SK-N-SH (cell line): ENCODE results near the gene TACSTD2. TPM values are rescaled to one million over a fixed set of nuclear protein-coding genes. Genes with fewer than 3 reads are reported as not detected.

Experiments
- CTCF ChIA-PET: fragments of 300-600, 350-600 bp; formaldehyde crosslinking; extraction: SDS; loops from one replicate; lab custom pipeline; 2021; lab: Yijun Ruan, JAX
- POLR2A ChIA-PET: fragments of 350-600 bp; sonication (Branson Sonifier 250); formaldehyde crosslinking; extraction: SDS; loops from one replicate; lab custom pipeline; 2020; ENCODE audit warnings: antibody characterized with exemption, inconsistent platforms; lab: Yijun Ruan, JAX
- DNase-seq: peaks from one replicate; pipeline ENCODE4 v3.0.0; 2012
- H2AFZ ChIP-seq: fragments of 200-600 bp; sonication (generic); 2 replicates; pipeline ENCODE4 v1.8.1; 2016; ENCODE audit warnings: antibody characterized with exemption, mild to moderate bottlenecking, low read depth
- H3F3A ChIP-seq: fragments of 200-600 bp; sonication (generic); replicated peaks from 2 replicates; pipeline ENCODE3; 2016; ENCODE audit warnings: antibody characterized with exemption, mild to moderate bottlenecking; ENCODE audit not compliant: insufficient read depth
- H3K27ac ChIP-seq, 2 experiments: fragments of 200-500 bp in 1 of 2; fragments of 200-600 bp in 1 of 2; sonication (Bioruptor generic) in 1 of 2; sonication (generic), shearing (Covaris generic) in 1 of 2; 2 replicates each; pipeline versions ENCODE4 v1.5.1 to v1.6.1; 2014 to 2016; ENCODE audit warnings: low read depth in 2 of 2, inconsistent platforms in 1 of 2, low read length in 1 of 2, mild to moderate bottlenecking in 1 of 2, mixed read lengths in 1 of 2
- H3K27me3 ChIP-seq: fragments of 200-600 bp; sonication (generic), shearing (Covaris generic); 2 replicates; pipeline ENCODE4 v1.6.1; 2016; ENCODE audit warnings: mixed run types; ENCODE audit not compliant: insufficient read depth
- H3K36me3 ChIP-seq, 2 experiments: fragments of 200-500 bp in 1 of 2; fragments of 200-600 bp in 1 of 2; sonication (Bioruptor generic) in 1 of 2; sonication (generic) in 1 of 2; replicated peaks in 1 of 2; 2 replicates each; pipeline versions ENCODE3 to v1.5.1; 2014 to 2016; ENCODE audit warnings: low read length in 1 of 2, mild to moderate bottlenecking in 1 of 2; ENCODE audit not compliant: insufficient read depth in 2 of 2, control insufficient read depth in 1 of 2
- H3K4me1 ChIP-seq, 2 experiments: fragments of 200-500 bp in 1 of 2; fragments of 200-600 bp in 1 of 2; sonication (Bioruptor generic) in 1 of 2; sonication (generic), shearing (Covaris generic) in 1 of 2; 2 replicates each; pipeline versions ENCODE4 v1.5.1 to v1.6.1; 2014 to 2016; ENCODE audit warnings: low read depth in 1 of 2, low read length in 1 of 2, mixed run types in 1 of 2; ENCODE audit not compliant: insufficient read depth in 2 of 2, control insufficient read depth in 1 of 2
- H3K4me2 ChIP-seq: fragments of 200-600 bp; sonication (generic), shearing (Covaris generic); 2 replicates; pipeline ENCODE4 v1.6.1; 2017; ENCODE audit warnings: mixed run types
- H3K4me3 ChIP-seq, 2 experiments: fragments of 200-500 bp in 1 of 2; fragments of 200-600 bp in 1 of 2; sonication (Bioruptor generic) in 1 of 2; sonication (generic), shearing (Covaris generic) in 1 of 2; 2 replicates each; pipeline versions ENCODE4 v1.5.1 to v1.8.1; 2014 to 2016; ENCODE audit warnings: low read depth in 2 of 2, inconsistent platforms in 1 of 2, low read length in 1 of 2, mild to moderate bottlenecking in 1 of 2, mixed read lengths in 1 of 2, moderate library complexity in 1 of 2
- H3K79me2 ChIP-seq: fragments of 200-600 bp; sonication (generic); 2 replicates; pipeline ENCODE4 v1.8.1; 2017; ENCODE audit warnings: mild to moderate bottlenecking; ENCODE audit not compliant: insufficient read depth
- H3K9ac ChIP-seq: fragments of 200-600 bp; sonication (generic); 2 replicates; pipeline ENCODE4 v1.6.1; 2017; ENCODE audit warnings: mixed run types
- H3K9me2 ChIP-seq: fragments of 200-600 bp; sonication (generic); 2 replicates; pipeline ENCODE4 v1.6.1; 2017; ENCODE audit warnings: mixed run types
- H3K9me3 ChIP-seq: fragments of 200-600 bp; sonication (generic); 2 replicates; pipeline ENCODE4 v1.6.1; 2017; ENCODE audit warnings: mixed run types, mild to moderate bottlenecking, moderate library complexity
- H4K20me1 ChIP-seq: fragments of 200-600 bp; sonication (generic); 2 replicates; pipeline ENCODE4 v1.6.1; 2017; ENCODE audit warnings: mild to moderate bottlenecking, mixed run types; ENCODE audit not compliant: insufficient read depth
- ELF1 ChIP-seq: IDR thresholded peaks from 2 replicates; pipeline ENCODE4 v1.4.0; 2012
- EZH2phosphoT487 ChIP-seq: fragments of 200-600 bp; sonication (generic); IDR thresholded peaks from 2 replicates; pipeline ENCODE4 v1.6.1; 2017; ENCODE audit warnings: low read depth, mixed run types, mild to moderate bottlenecking, antibody characterized with exemption, moderate library complexity, borderline replicate concordance
- FOSL2 ChIP-seq: IDR thresholded peaks from 2 replicates; pipeline ENCODE4 v1.4.0; 2012; ENCODE audit warnings: low read depth, mild to moderate bottlenecking, moderate library complexity, borderline replicate concordance
- FOXJ3 ChIP-seq: sonication (generic); formaldehyde crosslinking; IDR thresholded peaks from 2 replicates; pipeline ENCODE4 v1.5.1; 2020; ENCODE audit warnings: mild to moderate bottlenecking, missing genetic modification reagents
- FOXM1 ChIP-seq: IDR thresholded peaks from 2 replicates; pipeline ENCODE4 v1.4.0; 2012; ENCODE audit warnings: low read depth, mild to moderate bottlenecking
- GABPA ChIP-seq: IDR thresholded peaks from 2 replicates; pipeline ENCODE4 v1.4.0; 2012; ENCODE audit warnings: low read depth, mild to moderate bottlenecking
- JUND ChIP-seq: IDR thresholded peaks from 2 replicates; pipeline ENCODE4 v1.4.0; 2012
- MEF2A ChIP-seq: IDR thresholded peaks from 2 replicates; pipeline ENCODE4 v1.4.0; 2012; ENCODE audit warnings: low read depth, borderline replicate concordance
- MXI1 ChIP-seq: IDR thresholded peaks from 2 replicates; pipeline ENCODE4 v1.6.1; 2012; ENCODE audit warnings: mild to moderate bottlenecking, low read depth, low read length, improper control_type of control experiment
- NRF1 ChIP-seq: IDR thresholded peaks from 2 replicates; pipeline ENCODE4 v1.6.1; 2012; ENCODE audit warnings: low read depth, mild to moderate bottlenecking, low read length
- RAD21 ChIP-seq: IDR thresholded peaks from 2 replicates; pipeline ENCODE4 v1.6.1; 2012; ENCODE audit warnings: mild to moderate bottlenecking, low read length
- RCOR1 ChIP-seq: fragments of 150-350 bp; IDR thresholded peaks from 2 replicates; pipeline ENCODE4 v1.6.1; 2017; ENCODE audit warnings: antibody characterized with exemption, low read length
- RFX5 ChIP-seq: IDR thresholded peaks from 2 replicates; pipeline ENCODE4 v1.6.1; 2012; ENCODE audit warnings: mild to moderate bottlenecking, improper control_type of control experiment, low read length
- RXRA ChIP-seq: IDR thresholded peaks from 2 replicates; pipeline ENCODE4 v1.4.0; 2012; ENCODE audit warnings: low read depth, mild to moderate bottlenecking, borderline replicate concordance
- SIN3A ChIP-seq: IDR thresholded peaks from 2 replicates; pipeline ENCODE4 v1.6.1; 2012; ENCODE audit warnings: low read depth, mild to moderate bottlenecking, low read length, moderate library complexity, borderline replicate concordance
- SMC3 ChIP-seq: IDR thresholded peaks from 2 replicates; pipeline ENCODE4 v1.6.1; 2012; ENCODE audit warnings: low read depth, low read length, improper control_type of control experiment
- TAF1 ChIP-seq: IDR thresholded peaks from 2 replicates; pipeline ENCODE4 v1.6.1; 2012; ENCODE audit warnings: low read depth, mild to moderate bottlenecking, low read length, moderate library complexity, borderline replicate concordance
- TCF12 ChIP-seq: IDR thresholded peaks from 2 replicates; pipeline ENCODE4 v1.4.0; 2012
- YY1 ChIP-seq: IDR thresholded peaks from 2 replicates; pipeline ENCODE4 v1.4.0; 2012; ENCODE audit warnings: low read depth, mild to moderate bottlenecking
- WGBS: methylation state at CpG from one replicate; pipeline ENCODE4 v1.1.6; 2017; ENCODE audit warnings: low lambda C conversion rate; 5-methylcytosine and 5-hydroxymethylcytosine counted together
- polyA plus RNA-seq, 3 experiments: library from polyadenylated mRNA; depleted of rRNA; stranded (reverse); fragments of >200 nt; gene quantifications; 2 replicates each; pipeline ENCODE4 v1.2.3, GENCODE V29; 2012
- TF ChIP-seq, protein P1 (sequence below): fragments of 150-350 bp; IDR thresholded peaks from 2 replicates; pipeline ENCODE4 v1.6.1; 2017; ENCODE audit warnings: antibody characterized with exemption, low read length, low read depth, borderline replicate concordance
- TF ChIP-seq, protein P2 (sequence below): IDR thresholded peaks from 2 replicates; pipeline ENCODE4 v1.4.0; 2012; ENCODE audit warnings: low read depth, borderline replicate concordance
- TF ChIP-seq, protein P3 (sequence below): IDR thresholded peaks from 2 replicates; pipeline ENCODE4; 2012
- TF ChIP-seq, protein P4 (sequence below): fragments of 200-600 bp; sonication (generic); IDR thresholded peaks from 2 replicates; pipeline ENCODE4 v1.6.1; 2017; ENCODE audit warnings: antibody characterized with exemption, mild to moderate bottlenecking, moderate library complexity

The TACSTD2 gene
- polyA plus RNA-seq, 1 of the 3 experiments (the other 2 are of a cell fraction), result 0.02 TPM

DNA sequence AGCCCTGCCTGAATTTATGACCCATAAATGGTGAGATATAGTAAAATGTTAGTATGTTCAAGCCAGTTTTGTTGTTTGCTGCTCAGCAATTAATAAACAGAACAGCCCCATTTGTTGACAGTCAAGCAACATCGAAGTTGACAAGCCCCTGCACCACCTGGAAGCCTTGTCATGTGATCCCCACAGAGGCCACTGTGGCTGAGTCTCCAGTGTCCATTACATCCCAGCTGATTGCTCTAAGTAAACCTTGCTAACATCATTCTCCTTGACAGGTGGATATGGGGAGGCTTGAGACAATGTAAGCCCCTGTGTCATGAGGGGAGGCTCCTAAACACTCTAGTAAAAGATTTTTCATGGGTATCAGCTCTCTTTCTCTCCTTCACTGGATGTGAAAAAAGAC is 17.5 kb upstream of the TACSTD2 start:
- ChIA-PET CTCF (interaction anchor here (1.0 to 1.3 kb wide), 3 partner anchors 8 to 79 kb away, joined by 3 read pairs; no protein-coding TSS in a partner anchor), POLR2A (interaction anchor here (1.1 kb wide), 1 partner anchor 8 kb away, joined by 3 read pairs; no protein-coding TSS in a partner anchor)
- WGBS, result 33% methylated on average over 1 of the region's 1 CpG
- H3K79me2 ChIP-seq, result no peaks in the 10 kb centered on the region
- H3K9me3 ChIP-seq, result no peaks in the 10 kb centered on the region
- no peak overlapping the region for H3K9ac ChIP-seq
- no peak overlapping the region for H3K27ac ChIP-seq
- H3K4me1 ChIP-seq, result peaks cover 5 to 8% of the 10 kb centered on the region in 2 experiments; a peak in 3 of 4 replicates
- TF ChIP-seq RAD21, result no peak
- no peak for TF ChIP-seq SMC3
- no peak for TF ChIP-seq NRF1
- no peak for TF ChIP-seq FOXJ3 (CRISPR knock-in tag)
- TF ChIP-seq GABPA, result no peak
- no peak for TF ChIP-seq YY1
- TF ChIP-seq, protein P1, sequence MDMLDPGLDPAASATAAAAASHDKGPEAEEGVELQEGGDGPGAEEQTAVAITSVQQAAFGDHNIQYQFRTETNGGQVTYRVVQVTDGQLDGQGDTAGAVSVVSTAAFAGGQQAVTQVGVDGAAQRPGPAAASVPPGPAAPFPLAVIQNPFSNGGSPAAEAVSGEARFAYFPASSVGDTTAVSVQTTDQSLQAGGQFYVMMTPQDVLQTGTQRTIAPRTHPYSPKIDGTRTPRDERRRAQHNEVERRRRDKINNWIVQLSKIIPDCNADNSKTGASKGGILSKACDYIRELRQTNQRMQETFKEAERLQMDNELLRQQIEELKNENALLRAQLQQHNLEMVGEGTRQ, result no peak
- no peak for TF ChIP-seq RCOR1
- peaks cover 10% of the 10 kb centered on the region for H3F3A ChIP-seq
- H3K27me3 ChIP-seq, result no peaks in the 10 kb centered on the region
- H2AFZ ChIP-seq, result no peak overlapping the region
- no peak overlapping the region for H3K4me3 ChIP-seq
- no peak overlapping the region for H3K4me2 ChIP-seq
- H4K20me1 ChIP-seq, result no peaks in the 10 kb centered on the region
- H3K36me3 ChIP-seq, result no peaks in the 10 kb centered on the region
- H3K9me2 ChIP-seq, result no peaks in the 10 kb centered on the region
- no peak for DNase-seq

DNA sequence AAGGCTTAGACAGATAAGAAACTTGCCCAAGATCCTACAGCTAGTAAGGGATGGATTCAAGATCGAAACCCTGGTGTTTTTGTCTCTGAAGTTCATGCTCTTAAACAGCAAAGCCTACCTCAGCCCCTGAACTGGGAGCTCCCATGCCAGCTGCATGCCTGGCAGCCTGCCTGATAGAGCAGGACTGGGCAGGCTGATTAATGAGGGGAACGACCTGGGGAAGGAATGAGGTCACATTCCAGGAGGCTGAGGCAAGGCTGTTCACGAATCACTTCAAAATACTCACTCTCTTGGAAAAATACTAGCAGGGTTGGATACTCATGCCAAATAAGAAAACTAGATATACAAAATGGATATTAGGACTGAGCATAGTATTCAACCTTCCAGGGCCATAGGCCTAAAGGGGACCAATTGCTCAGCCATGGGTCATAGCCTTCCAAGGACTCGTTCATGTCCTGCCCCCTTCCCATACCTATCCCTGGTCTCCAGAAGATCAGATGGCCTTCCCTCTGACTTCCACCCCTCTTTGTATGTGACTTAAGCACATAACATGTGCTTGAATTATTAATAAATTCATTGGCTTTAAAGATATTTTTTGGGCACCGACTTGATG is 15.6 kb upstream of the TACSTD2 start:
- H2AFZ ChIP-seq, result no peak overlapping the region
- no peak for DNase-seq
- H3K9ac ChIP-seq, result no peak overlapping the region
- peaks cover 10% of the 10 kb centered on the region for H3F3A ChIP-seq
- H3K4me1 ChIP-seq, result peaks cover 5 to 8% of the 10 kb centered on the region in 2 experiments; a peak in 3 of 4 replicates
- peak overlapping the region; percentile 27 for H3K4me2 ChIP-seq
- no peak overlapping the region for H3K4me3 ChIP-seq
- no peaks in the 10 kb centered on the region for H3K27me3 ChIP-seq
- WGBS, result 41% methylated on average over 4 of the region's 5 CpGs
- peak overlapping the region; percentile 70 to 72; a peak in 3 of 4 replicates for H3K27ac ChIP-seq
- CTCF ChIA-PET, result interaction anchor here (1.2 kb wide), 1 partner anchor 44 kb away, joined by 3 read pairs; no protein-coding TSS in a partner anchor
- no peaks in the 10 kb centered on the region for H3K9me3 ChIP-seq
- no peaks in the 10 kb centered on the region for H4K20me1 ChIP-seq
- no peaks in the 10 kb centered on the region for H3K9me2 ChIP-seq
- H3K36me3 ChIP-seq, result no peaks in the 10 kb centered on the region
- POLR2A ChIA-PET, result no interaction called here
- H3K79me2 ChIP-seq, result no peaks in the 10 kb centered on the region
- TF ChIP-seq FOXJ3 (CRISPR knock-in tag) (no peak), ELF1 (no peak), EZH2phosphoT487 (no peak), RFX5 (no peak), RAD21 (no peak), JUND (peak; percentile 94), TAF1 (no peak), SIN3A (peak; percentile 84; the same call in 1 of the 2 replicates), TCF12 (peak; percentile 94), RCOR1 (no peak), FOSL2 (peak; percentile 72; the same call in 1 of the 2 replicates), MXI1 (no peak), FOXM1 (0 out of 2 replicates have a peak, but pooled peaks have one; percentile 48), MEF2A (no peak), RXRA (peak; percentile 98)
- TF ChIP-seq, protein P2, sequence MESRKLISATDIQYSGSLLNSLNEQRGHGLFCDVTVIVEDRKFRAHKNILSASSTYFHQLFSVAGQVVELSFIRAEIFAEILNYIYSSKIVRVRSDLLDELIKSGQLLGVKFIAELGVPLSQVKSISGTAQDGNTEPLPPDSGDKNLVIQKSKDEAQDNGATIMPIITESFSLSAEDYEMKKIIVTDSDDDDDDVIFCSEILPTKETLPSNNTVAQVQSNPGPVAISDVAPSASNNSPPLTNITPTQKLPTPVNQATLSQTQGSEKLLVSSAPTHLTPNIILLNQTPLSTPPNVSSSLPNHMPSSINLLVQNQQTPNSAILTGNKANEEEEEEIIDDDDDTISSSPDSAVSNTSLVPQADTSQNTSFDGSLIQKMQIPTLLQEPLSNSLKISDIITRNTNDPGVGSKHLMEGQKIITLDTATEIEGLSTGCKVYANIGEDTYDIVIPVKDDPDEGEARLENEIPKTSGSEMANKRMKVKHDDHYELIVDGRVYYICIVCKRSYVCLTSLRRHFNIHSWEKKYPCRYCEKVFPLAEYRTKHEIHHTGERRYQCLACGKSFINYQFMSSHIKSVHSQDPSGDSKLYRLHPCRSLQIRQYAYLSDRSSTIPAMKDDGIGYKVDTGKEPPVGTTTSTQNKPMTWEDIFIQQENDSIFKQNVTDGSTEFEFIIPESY, result 0 out of 2 replicates have a peak, but pooled peaks have one; percentile 38
- TF ChIP-seq, protein P3, sequence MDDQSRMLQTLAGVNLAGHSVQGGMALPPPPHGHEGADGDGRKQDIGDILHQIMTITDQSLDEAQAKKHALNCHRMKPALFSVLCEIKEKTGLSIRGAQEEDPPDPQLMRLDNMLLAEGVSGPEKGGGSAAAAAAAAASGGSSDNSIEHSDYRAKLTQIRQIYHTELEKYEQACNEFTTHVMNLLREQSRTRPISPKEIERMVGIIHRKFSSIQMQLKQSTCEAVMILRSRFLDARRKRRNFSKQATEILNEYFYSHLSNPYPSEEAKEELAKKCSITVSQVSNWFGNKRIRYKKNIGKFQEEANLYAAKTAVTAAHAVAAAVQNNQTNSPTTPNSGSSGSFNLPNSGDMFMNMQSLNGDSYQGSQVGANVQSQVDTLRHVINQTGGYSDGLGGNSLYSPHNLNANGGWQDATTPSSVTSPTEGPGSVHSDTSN, result peak; percentile 98
- TF ChIP-seq, protein P4, sequence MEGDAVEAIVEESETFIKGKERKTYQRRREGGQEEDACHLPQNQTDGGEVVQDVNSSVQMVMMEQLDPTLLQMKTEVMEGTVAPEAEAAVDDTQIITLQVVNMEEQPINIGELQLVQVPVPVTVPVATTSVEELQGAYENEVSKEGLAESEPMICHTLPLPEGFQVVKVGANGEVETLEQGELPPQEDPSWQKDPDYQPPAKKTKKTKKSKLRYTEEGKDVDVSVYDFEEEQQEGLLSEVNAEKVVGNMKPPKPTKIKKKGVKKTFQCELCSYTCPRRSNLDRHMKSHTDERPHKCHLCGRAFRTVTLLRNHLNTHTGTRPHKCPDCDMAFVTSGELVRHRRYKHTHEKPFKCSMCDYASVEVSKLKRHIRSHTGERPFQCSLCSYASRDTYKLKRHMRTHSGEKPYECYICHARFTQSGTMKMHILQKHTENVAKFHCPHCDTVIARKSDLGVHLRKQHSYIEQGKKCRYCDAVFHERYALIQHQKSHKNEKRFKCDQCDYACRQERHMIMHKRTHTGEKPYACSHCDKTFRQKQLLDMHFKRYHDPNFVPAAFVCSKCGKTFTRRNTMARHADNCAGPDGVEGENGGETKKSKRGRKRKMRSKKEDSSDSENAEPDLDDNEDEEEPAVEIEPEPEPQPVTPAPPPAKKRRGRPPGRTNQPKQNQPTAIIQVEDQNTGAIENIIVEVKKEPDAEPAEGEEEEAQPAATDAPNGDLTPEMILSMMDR, result no peak
